ENCODE results near the gene TBC1D28. TPM values are rescaled to one million over a fixed set of nuclear protein-coding genes. Genes with fewer than 3 reads are reported as not detected.

TBC1D28 gene
- total RNA-seq: not detected in 2 replicates

DNA sequence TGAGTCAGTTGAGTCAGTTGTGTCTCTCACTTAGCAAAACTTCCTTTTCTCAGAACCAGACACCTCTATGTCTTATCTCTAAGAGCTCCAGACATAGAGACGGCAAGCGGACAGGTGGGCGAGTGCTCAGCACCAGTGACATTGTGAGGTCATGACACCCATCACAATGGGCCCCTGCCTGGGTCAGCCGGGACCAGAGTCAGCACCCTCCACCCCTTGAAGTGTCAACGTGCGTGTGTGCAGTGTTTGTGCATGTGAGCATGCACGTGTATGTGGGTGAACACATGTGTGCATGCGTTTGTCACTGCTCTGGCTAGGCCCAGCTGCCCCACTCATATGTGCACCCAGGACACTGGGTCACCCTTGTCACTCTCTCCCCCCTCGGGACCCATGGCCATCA, at the start of gene TBC1D28:
TBC1D28 (minus strand) TSS at position 101 of the 400 bp plus-strand sequence. CDS start 3,039 bp downstream, outside the sequence.

DNA sequence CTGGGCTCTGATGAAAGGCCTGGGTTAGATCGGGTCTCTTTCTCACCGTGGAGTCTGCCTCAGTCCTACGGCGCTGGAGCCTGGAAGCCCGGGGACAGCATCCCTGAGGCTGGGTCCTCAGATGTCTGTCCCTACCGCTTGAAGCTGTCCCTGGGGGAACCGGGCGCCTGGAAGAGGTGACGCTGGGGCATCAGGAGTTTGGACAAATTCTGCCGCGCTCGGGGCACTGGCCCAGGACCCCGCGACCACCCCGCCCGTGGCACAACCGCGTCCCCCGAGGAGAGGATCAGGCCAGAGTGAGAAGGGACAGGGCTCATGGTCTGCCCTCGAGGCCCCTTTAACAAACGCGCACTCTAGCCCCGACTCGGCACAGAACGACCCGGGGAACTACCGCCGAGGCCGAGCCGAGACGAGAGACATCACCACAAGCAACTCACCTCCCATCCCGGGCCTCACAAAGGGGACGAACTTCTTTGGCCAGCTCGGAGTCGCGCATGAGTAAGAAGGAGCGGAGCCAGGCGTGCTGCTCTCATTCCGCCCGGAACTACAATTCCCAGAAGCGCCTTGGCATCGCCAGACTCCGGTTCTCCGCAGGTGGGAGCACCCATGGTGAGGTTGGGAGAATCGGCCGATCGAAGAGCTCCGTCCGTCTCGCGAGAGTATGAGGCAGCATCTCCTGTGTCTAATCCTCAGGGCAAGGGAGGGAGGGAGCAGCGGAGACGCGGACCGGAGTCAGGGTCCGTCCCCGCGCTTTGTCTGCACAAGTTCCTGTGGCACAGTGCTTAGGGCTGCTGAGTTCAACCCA, 37.8 kb upstream of the TBC1D28 start, which contains the start of gene FOXO3B:
FOXO3B (minus strand) TSS at position 548 of the 805 bp plus-strand sequence. CDS start 663 bp downstream, outside the sequence.

Other genes starting within 250 kb of the TBC1D28 start
- not detected in 2 replicates for gene LGALS9C, start 167.6 kb downstream of the TBC1D28 start, total RNA-seq
- gene FOXO3B, start 37.9 kb upstream of the TBC1D28 start, total RNA-seq: 3.5 and 5.4 TPM in 2 replicates
- gene FBXW10, start 99.7 kb upstream of the TBC1D28 start, total RNA-seq: 0.28 TPM in 1 of 2 replicates, not detected in the other
- gene TVP23B, start 136.8 kb upstream of the TBC1D28 start, total RNA-seq: 115 and 183 TPM in 2 replicates
- gene PRPSAP2, start 213.7 kb upstream of the TBC1D28 start, total RNA-seq: 51.0 and 51.8 TPM in 2 replicates